ENCODE measurements around the gene CCDC167.
"Not testable (repeated sequence)": the region's sequence is repeated elsewhere in the genome, so short reads cannot be mapped to it uniquely, and the experiment has no call there.

Gene CCDC167

GRCh38 chr6:37507077-37507476 is 7.4 kb upstream of the CCDC167 start:
- no peak for DNase-seq

- DNase-seq = no peak
Measured at GRCh38 chr6:37506479-37506878, 6.8 kb upstream of the CCDC167 start.

- no peak for DNase-seq
Measured at GRCh38 chr6:37504024-37504423, 4.3 kb upstream of the CCDC167 start.

GRCh38 chr6:37503309-37503965 is 3.7 kb upstream of the CCDC167 start:
- no peak for DNase-seq

GRCh38 chr6:37502703-37503291 is 3.1 kb upstream of the CCDC167 start:
- no peak for DNase-seq

GRCh38 chr6:37501632-37502491 is 2.2 kb upstream of the CCDC167 start:
- no peak for DNase-seq

GRCh38 chr6:37500904-37501303 is 1.2 kb upstream of the CCDC167 start:
- DNase-seq = not testable (repeated sequence)

GRCh38 chr6:37500294-37500608 is 558 bp upstream of the CCDC167 start:
- no peak for DNase-seq

- no peak for DNase-seq
Measured at GRCh38 chr6:37496951-37497885, 2.5 kb downstream of the CCDC167 start.

- DNase-seq = no peak
Measured at GRCh38 chr6:37495244-37495934, 4.3 kb downstream of the CCDC167 start.

- DNase-seq = peak; percentile 9
Measured at GRCh38 chr6:37493661-37493995, 6.1 kb downstream of the CCDC167 start.

- peak; percentile 24 for DNase-seq
Measured at GRCh38 chr6:37492991-37493660, 6.6 kb downstream of the CCDC167 start.

- peak; percentile 12 for DNase-seq
Measured at GRCh38 chr6:37492236-37492972, 7.3 kb downstream of the CCDC167 start.

GRCh38 chr6:37491830-37492208 is 7.9 kb downstream of the CCDC167 start:
- DNase-seq = peak; percentile 19

GRCh38 chr6:37491171-37491829 is 8.4 kb downstream of the CCDC167 start:
- DNase-seq = peak; percentile 16

- peak; percentile 8 for DNase-seq
Measured at GRCh38 chr6:37490536-37491170, 9.0 kb downstream of the CCDC167 start.

- DNase-seq = no peak
Measured at GRCh38 chr6:37489697-37490336, 9.9 kb downstream of the CCDC167 start.

- DNase-seq = no peak
Measured at GRCh38 chr6:37488476-37488875, 11.2 kb downstream of the CCDC167 start.

GRCh38 chr6:37487591-37488380 is 11.9 kb downstream of the CCDC167 start:
- DNase-seq = no peak

Measured in femur (tissue), 1 donor.